Ammon's horn (tissue), 1 donor: Measurements from ENCODE around the gene NVL.
"Not testable (repeated sequence)": the region's sequence is repeated elsewhere in the genome, so short reads cannot be mapped to it uniquely, and the experiment has no call there.

ENCODE experiments used
- DNase-seq: peaks from one replicate; pipeline ENCODE4 v3.0.0-alpha.2; 2016; ENCODE audit warnings: low spot score

NVL gene

GRCh38 chr1:224338150-224338838 is 8.3 kb upstream of the NVL start:
- DNase-seq: no peak

- DNase-seq: no peak
Measured at GRCh38 chr1:224333939-224334786, 4.2 kb upstream of the NVL start.

GRCh38 chr1:224333309-224333926 is 3.4 kb upstream of the NVL start:
- DNase-seq: peak; percentile 73

GRCh38 chr1:224331824-224332223 is 1.9 kb upstream of the NVL start:
- DNase-seq: no peak

GRCh38 chr1:224331326-224331725 is 1.4 kb upstream of the NVL start:
- no peak for DNase-seq

- DNase-seq: no peak
Measured at GRCh38 chr1:224329484-224329841, 509 bp downstream of the NVL start.

- DNase-seq: no peak
Measured at GRCh38 chr1:224328644-224329043, 1.3 kb downstream of the NVL start.

- DNase-seq: no peak
Measured at GRCh38 chr1:224325959-224326358, 4.0 kb downstream of the NVL start.

- DNase-seq: no peak
Measured at GRCh38 chr1:224321706-224322105, 8.3 kb downstream of the NVL start.

- no peak for DNase-seq
Measured at GRCh38 chr1:224317383-224318045, 12.5 kb downstream of the NVL start.

GRCh38 chr1:224312025-224312424 is 17.9 kb downstream of the NVL start:
- DNase-seq: no peak

GRCh38 chr1:224311503-224311902 is 18.5 kb downstream of the NVL start:
- not testable (repeated sequence) for DNase-seq

GRCh38 chr1:224308064-224308463 is 21.9 kb downstream of the NVL start:
- DNase-seq: no peak

GRCh38 chr1:224304767-224305166 is 25.2 kb downstream of the NVL start:
- no peak for DNase-seq

GRCh38 chr1:224302947-224303346 is 27.0 kb downstream of the NVL start:
- no peak for DNase-seq

- DNase-seq: no peak
Measured at GRCh38 chr1:224301391-224301790, 28.6 kb downstream of the NVL start.

- no peak for DNase-seq
Measured at GRCh38 chr1:224300346-224300745, 29.6 kb downstream of the NVL start.

- DNase-seq: no peak
Measured at GRCh38 chr1:224298346-224299330, 31.3 kb downstream of the NVL start.

- no peak for DNase-seq
Measured at GRCh38 chr1:224294775-224295174, 35.2 kb downstream of the NVL start.

- DNase-seq: no peak
Measured at GRCh38 chr1:224292419-224292818, 37.6 kb downstream of the NVL start.

- peak; percentile 14 for DNase-seq
Measured at GRCh38 chr1:224289396-224289795, 40.6 kb downstream of the NVL start.
